HFFc6 (cell line): ENCODE results near the gene PCGF1. TPM values are rescaled to one million over a fixed set of nuclear protein-coding genes. Genes with fewer than 3 reads are reported as not detected.
"Not testable (repeated sequence)": the region's sequence is repeated elsewhere in the genome, so short reads cannot be mapped to it uniquely, and the experiment has no call there.

Experiments used
- DNase-seq: peaks from one replicate; pipeline ENCODE4 v3.0.0-alpha.2; 2018
- H3K27ac Mint-ChIP-seq: 2 replicates; pipeline ENCODE4 v1.8.0; 2020; ENCODE audit warnings: mild to moderate bottlenecking, mixed read lengths
- H3K27me3 Mint-ChIP-seq: 2 replicates; pipeline ENCODE4 v1.8.0; 2021; ENCODE audit warnings: mild to moderate bottlenecking, moderate library complexity, mixed read lengths; ENCODE audit not compliant: insufficient read depth
- H3K36me3 Mint-ChIP-seq: 2 replicates; pipeline ENCODE4 v1.8.0; 2021; ENCODE audit warnings: low read depth, mixed read lengths
- H3K4me1 Mint-ChIP-seq: 2 replicates; pipeline ENCODE4 v1.8.0; 2020; ENCODE audit warnings: low read depth, mixed read lengths
- H3K4me3 Mint-ChIP-seq: 2 replicates; pipeline ENCODE4 v1.8.0; 2020; ENCODE audit warnings: mild to moderate bottlenecking, moderate library complexity, mixed read lengths
- H3K9me3 Mint-ChIP-seq: 2 replicates; pipeline ENCODE4 v1.8.0; 2020; ENCODE audit warnings: mild to moderate bottlenecking, mixed read lengths
- CTCF ChIP-seq: fragments of 200-600 bp; sonication (generic); IDR thresholded peaks from 2 replicates; pipeline ENCODE4 v1.5.0; 2021; ENCODE audit warnings: antibody characterized with exemption, mild to moderate bottlenecking
- total RNA-seq, 6 experiments: library from RNA; stranded (reverse); fragmentation: NEBNext Ultra II Directional; extraction: Animal tissue kit (Norgen Biotek cat#: 25700); gene quantifications; 2 replicates in 1 of 6; 3 replicates in 5 of 6; pipeline ENCODE4 v1.2.3, GENCODE V29; 2021

PCGF1 gene
- total RNA-seq, 6 experiments from 2014 or later, result 26.0 to 33.8 (median 29.3) TPM

GRCh38 chr2:74461187-74462053, 46.1 kb downstream of the PCGF1 start:
- Mint-ChIP-seq H3K27ac (no peak overlapping the region), H3K4me1 (peaks cover 38% of the 10 kb centered on the region)

DNA sequence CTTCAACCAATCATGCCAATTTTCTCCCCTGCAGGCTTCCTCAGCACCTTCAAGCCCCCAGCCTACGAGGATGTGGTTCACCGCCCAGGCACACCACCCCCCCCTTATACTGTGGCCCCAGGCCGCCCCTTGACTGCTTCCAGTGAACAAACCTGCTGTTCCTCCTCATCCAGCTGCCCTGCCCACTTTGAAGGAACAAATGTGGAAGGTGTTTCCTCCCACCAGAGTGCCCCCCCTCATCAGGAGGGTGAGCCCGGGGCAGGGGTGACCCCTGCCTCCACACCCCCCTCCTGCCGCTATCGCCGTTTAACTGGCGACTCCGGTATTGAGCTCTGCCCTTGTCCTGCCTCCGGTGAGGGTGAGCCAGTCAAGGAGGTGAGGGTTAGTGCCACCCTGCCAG, 47.3 kb downstream of the PCGF1 start:
- H3K9me3 Mint-ChIP-seq, DNase-seq, H3K27me3 Mint-ChIP-seq: not testable (repeated sequence)
- H3K36me3 Mint-ChIP-seq, result peaks cover 17% of the 10 kb centered on the region
- peak overlapping the region; percentile 94 for H3K4me3 Mint-ChIP-seq
- H3K27ac Mint-ChIP-seq, result peak overlapping the region; percentile 14; the same call in 1 of the 2 replicates
- H3K4me1 Mint-ChIP-seq, result peaks cover 40% of the 10 kb centered on the region

More at GRCh38 chr2:74461187-74462053, 46.1 kb downstream of the PCGF1 start:
- TF ChIP-seq CTCF, result peak; percentile 36; the same call in 1 of the 2 replicates
- H3K36me3 Mint-ChIP-seq, result peaks cover 17% of the 10 kb centered on the region
- H3K9me3 Mint-ChIP-seq, result no peaks in the 10 kb centered on the region
- peaks cover 6% of the 10 kb centered on the region for H3K27me3 Mint-ChIP-seq
- no peak overlapping the region for H3K4me3 Mint-ChIP-seq
- no peak for DNase-seq

- DNase-seq, H3K9me3 Mint-ChIP-seq, H3K27me3 Mint-ChIP-seq: not testable (repeated sequence)
- peaks cover 17% of the 10 kb centered on the region for H3K36me3 Mint-ChIP-seq
- peak overlapping the region; percentile 94 for H3K4me3 Mint-ChIP-seq
- H3K4me1 Mint-ChIP-seq, result peaks cover 45% of the 10 kb centered on the region
- peak overlapping the region; percentile 88 for H3K27ac Mint-ChIP-seq
Observed at GRCh38 chr2:74459503-74460118, 47.9 kb downstream of the PCGF1 start.

DNA sequence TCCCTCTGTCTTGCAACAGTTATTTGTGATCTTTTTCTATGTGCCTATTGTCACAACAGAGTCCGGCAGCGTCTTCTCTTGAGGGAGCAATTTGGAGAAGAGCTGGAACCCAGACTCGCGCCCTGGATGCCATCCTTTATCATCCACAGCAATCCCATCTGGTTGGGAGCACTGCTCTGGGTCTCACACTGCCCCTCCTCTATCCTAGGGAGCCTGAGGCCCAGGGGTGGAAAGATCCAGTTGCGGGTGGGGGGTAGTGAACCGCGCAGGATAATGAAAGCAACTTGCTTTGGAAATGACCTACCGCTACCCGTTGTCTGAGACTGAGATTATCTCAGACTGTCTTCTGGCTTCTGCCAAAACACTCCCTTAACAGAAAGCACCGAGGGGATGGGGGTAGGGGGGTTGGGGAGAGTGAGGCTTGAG, 48.5 kb downstream of the PCGF1 start:
- Mint-ChIP-seq H3K4me1 (peaks cover 50% of the 10 kb centered on the region), H3K36me3 (peaks cover 17% of the 10 kb centered on the region), H3K4me3 (peak overlapping the region; percentile 94), H3K9me3 (no peaks in the 10 kb centered on the region), H3K27ac (peak overlapping the region; percentile 88), H3K27me3 (peaks cover 4% of the 10 kb centered on the region)
- TF ChIP-seq CTCF, result no peak
- DNase-seq, result no peak

- Mint-ChIP-seq H3K27ac (peak within 1 kb of the TSS; percentile 88), H3K4me3 (peak within 1 kb of the TSS; percentile 94), H3K4me1 (peaks cover 48% of the 10 kb centered on the region), H3K9me3 (no peaks in the 10 kb centered on the region), H3K27me3 (peaks cover 4% of the 10 kb centered on the region), H3K36me3 (peaks cover 16% of the 10 kb centered on the region)
- no peak for TF ChIP-seq CTCF
- DNase-seq, result peak; percentile 100
Observed at GRCh38 chr2:74458132-74458937, 49.2 kb downstream of the PCGF1 start, which contains the start of gene WBP1. Gene WBP1 (plus strand): TSS chr2:74458438. CDS start chr2:74458603, 165 bp downstream.

GRCh38 chr2:74457549-74458131, 49.9 kb downstream of the PCGF1 start:
- no peaks in the 10 kb centered on the region; the same call in none of the 2 replicates for H3K27me3 Mint-ChIP-seq
- DNase-seq, result peak; percentile 20
- peak overlapping the region; percentile 94 for H3K4me3 Mint-ChIP-seq
- H3K27ac Mint-ChIP-seq, result peak overlapping the region; percentile 88
- H3K9me3 Mint-ChIP-seq, result no peaks in the 10 kb centered on the region
- H3K4me1 Mint-ChIP-seq, result peaks cover 44% of the 10 kb centered on the region
- peaks cover 9% of the 10 kb centered on the region for H3K36me3 Mint-ChIP-seq
- TF ChIP-seq CTCF, result no peak
